NCI-H2196 treated with DMSO at 0.1 percent for 48 hours (cell line): ENCODE measurements around the gene PLEKHA7.
"Not testable (repeated sequence)": the region's sequence is repeated elsewhere in the genome, so short reads cannot be mapped to it uniquely, and the experiment has no call there.

Source experiments
- DNase-seq: peaks from one replicate; lab custom pipeline; 2025; ENCODE audit not compliant: unreplicated experiment; lab: John Stamatoyannopoulos, UW

The PLEKHA7 gene

DNA sequence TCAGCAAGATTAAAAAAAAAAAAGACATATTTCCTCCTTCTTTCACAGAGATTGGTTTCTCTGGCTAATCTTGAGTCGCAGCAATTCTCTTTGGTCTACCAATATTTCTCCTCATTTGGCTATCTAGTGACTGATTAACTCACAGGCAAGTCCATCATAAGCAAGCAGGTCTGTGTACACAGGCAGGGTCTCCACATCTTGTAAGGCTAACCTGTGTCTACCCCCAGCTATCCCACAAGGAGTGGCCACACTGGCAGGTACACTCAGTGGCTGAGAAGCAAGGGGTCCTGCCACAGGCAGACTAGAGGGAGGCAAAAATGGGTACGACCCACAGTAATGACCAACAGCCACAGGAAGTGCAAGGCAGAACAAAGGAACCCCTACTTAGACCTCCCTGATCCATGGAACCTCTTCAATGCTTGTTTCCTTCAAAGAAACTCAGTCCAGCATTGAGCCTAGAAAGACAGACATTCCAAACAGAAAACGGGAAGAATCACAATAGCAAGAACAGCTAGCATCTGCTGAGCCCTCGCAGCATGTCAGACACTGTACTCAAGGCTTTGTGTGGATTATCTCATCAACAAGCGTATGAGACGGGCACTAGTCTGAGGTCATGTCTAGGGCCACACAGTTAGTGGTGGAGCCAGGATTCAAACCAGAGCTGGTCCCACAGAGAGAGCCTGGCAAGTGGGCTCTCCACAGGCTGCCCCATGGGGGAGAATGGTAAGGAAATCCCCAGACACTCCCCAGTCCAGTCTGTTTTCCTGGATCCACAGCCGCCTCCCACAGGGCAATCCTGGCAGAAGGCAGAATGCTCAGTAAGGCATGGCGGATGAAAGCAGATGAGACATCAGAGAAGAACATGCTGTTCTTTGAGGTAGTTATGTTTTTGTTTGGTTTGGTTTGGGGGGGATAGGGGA lies 34.3 kb downstream of the PLEKHA7 start:
- no peak for DNase-seq

DNA sequence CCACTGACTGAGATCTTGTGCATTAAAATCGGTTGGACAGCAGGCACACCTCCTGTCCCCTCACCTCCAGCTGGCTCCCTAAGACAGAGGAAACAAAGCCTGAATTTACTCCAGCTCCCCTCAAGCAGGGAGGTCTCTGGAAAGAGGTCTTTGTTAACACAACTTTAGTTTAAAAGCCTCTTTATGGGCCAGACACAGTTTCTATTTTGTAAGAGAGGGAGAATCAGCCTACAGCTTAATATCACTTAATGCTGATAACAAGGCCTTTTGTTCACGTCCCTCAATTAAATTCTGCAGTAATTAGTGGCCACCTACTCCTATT lies 36.3 kb downstream of the PLEKHA7 start:
- DNase-seq: no peak

DNA sequence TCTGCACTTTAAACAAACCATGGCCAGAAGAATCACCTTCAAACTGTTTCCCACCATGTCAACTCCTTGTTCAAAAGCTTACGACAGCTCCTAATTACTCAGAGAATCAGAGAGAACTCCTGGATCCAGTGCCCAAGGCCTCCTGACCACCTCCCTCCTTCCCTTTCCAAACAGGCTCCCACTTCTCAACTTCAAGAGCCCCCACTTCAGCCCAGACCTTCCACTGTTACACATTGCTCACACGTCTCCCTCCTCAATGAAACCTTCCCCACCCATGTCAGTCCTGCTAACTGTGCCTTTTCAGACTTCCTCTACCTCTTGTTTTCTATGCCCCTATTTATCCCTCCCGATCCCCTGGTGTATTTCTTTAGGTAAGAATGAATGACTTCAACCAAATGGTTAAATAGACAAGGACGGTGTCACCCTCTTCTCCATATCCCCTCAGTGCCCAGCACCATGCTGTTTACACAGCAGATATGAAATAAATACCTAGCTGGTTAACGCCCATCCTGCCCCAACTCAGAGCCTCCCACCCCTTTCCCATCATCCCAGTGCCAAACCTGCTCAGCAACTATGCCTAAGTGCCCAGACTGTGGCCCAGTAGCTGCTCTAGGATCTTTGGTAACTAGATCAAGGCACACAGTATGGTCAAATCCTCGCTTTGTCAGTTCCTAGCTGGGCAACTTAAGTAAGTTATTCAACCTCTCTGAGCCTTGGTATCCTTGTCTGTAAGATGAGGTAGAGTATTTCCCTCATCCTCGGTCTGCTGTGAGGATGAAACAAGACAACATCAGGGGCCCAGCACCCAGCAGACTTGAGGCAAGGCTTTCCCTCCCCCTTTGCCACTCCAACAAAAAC lies 36.8 kb downstream of the PLEKHA7 start:
- no peak for DNase-seq

DNA sequence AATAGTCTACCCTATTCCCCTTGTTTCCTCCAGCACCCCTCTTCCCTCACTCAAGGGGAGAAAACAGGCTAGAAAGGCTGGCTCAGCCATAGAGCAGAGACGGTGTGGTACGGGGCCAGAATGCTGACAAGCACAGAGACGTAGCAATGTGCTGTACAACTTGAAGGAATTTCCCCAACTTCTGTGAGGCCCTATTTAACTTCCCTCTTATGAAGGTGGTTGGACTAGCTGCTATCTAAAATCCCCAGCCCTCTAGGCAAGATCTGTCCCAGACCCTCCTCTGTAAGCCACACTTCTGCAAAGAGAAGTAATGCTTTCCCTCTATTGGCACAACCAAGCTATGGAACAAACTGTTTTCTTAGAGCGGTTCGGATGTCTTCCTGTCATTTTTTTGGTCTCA lies 37.8 kb downstream of the PLEKHA7 start:
- DNase-seq: no peak

DNA sequence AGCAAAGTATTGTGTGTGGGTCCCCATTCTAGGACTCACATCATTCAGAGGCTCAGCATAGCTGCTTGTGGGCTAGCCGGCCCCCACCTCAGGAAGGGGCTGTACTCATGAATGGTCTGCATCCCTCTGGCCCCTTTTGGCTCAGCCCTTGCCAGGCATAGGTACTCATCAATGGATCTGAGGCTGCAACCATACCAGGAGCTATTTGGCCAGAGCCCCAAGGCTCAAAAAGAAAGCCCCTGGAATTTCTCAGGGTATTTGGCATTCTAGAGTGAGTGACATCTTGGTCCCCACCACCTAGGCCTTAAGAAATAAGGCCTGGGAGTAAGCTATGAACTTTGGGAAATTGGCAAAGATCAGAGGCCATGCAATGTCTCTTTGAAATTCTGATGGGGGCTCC lies 38.3 kb downstream of the PLEKHA7 start:
- DNase-seq: no peak

DNA sequence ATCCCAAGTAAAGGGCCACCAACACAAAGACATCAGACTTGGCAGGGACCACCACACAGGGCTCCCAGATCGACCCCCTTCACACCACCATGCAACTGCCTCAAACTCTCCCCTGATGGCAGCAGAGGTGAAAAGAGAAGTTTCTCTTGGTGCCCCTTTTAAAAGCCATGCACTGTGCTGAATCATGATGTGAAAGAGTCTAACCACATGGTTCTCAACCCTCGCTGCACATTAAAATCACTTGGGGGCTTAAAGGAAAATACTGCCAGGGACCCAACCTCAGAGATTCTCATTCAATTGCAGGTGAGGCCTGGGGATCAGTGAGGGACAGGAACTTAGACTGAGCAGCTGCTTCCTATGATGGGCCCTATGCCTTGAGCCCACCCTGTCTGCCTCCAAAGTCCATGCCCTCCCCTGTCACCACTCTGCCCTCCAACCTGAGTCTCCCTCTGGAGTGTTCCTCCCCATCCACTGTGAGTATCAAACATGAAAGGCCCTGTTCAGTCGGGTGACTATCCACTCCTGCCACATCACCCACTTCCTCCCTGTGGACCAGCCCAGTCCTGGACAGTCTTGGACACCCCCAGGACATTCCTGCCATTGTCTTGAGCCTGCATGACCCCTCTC lies 40.8 kb downstream of the PLEKHA7 start:
- DNase-seq: no peak

DNA sequence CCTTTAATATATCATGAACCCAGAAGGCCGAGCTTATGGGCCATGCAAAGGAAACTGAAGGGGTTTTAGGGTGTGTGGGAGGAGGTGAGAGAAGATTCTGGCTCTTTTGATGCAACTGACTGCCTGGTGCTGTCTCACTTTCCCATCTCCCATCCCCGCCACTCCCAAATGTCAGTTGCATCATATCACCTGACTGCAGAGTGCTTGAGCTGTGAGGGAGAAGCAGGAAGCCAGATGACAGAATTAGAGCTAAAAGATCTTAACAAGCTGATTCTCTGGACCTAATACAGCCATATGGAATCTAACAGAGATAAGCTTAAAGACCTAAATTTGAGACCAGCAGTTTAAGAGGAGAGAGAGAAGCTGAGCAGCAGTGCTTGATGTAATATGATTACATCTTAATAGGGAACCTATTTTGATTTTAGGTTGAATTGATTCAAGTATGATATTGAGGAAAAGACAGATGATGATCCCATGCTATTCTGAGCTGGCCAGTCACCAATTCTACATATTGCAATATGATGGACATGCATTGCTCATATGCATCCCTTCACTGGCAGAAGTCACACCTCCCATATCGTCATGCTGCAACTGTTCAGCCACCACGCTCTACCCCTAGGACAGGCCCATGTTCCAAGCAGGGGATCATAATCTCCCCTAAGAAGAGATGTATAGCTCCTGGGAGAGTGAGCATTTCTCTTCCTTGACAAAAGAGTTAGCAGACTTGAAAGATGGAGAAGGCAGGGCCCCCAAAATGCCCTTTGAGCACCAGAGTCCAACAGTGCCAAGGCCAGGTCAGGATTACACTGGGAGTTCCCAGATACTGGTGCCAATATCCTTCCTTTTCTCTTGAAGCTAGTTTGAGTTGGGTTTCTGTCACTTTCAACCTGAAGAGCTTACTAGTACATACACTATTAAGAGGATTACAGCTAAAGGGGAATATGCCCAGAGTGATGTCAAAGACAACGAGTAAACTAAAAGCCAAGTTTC lies 44.9 kb downstream of the PLEKHA7 start:
- no peak for DNase-seq

DNA sequence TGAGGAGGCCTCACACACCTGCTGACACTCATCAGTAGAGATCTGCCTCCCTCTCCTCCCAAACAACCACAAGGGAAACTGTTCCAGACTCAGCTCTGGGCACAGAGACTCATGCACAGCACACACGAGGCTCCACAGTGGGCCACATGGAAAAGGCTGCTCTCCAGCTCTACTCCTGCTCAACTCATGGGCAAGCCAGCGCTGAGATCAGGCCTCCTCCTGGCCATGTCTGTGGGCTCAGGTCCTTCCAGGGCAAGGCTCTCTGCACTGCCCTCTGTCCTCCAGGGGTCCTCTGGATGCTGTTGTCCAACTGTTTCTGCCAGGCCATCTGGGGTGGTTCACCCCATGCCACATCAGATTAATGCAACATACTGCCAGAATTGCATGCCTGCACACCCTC lies 46.0 kb downstream of the PLEKHA7 start:
- no peak for DNase-seq

DNA sequence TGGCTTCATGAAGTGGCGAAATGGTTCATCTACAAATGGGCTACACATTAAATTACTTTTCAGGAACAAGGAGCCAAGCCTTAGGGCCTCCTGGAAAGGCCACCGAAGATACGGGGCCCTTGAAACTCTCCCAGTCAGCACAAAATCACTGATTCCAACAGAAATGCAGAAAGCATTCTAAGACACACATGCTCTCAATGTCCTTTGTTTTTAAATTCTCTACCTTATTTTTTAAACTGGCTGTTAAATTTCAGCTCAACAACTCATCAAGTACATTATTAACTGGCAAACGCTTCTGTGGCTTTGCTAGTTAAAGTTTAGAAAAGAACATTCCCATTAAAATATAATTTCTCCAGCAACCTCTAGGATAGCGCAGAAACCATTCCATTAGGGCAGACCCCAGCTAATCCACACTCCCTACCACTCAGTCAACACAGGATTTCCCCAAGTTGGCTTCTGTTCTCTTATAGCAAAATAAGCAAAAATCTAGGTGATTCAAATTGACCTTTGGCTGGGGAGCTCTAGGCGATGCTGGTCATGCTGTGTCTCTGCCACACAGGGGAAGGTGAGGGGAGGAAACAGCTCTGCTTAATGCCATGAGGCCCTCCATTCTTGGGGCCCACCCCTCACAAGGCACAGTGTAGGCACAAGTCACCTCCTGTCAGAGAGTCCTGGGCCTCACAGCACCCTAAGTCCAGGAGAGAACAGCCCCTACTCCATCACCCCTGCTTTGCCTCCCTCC lies 47.1 kb downstream of the PLEKHA7 start:
- no peak for DNase-seq

DNA sequence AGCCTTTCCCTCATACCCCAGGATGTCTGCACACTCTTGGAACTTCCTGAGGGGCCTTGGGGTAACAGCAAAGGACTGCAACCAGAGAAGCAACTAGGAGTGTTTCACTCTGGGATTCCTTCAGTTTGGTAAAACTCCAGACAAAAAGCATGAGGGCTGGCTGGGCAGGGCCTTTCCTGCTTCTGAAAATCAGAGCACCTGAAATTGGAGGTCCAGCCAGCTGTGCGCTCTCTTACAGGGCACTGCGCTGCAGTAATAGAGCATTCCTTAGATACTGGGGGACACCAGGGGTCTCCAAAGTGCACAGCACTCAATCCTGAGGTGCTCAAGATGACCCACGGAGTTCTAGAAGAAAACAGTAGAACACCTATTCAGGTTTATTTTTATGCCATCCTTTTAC lies 49.7 kb downstream of the PLEKHA7 start:
- DNase-seq: no peak

DNA sequence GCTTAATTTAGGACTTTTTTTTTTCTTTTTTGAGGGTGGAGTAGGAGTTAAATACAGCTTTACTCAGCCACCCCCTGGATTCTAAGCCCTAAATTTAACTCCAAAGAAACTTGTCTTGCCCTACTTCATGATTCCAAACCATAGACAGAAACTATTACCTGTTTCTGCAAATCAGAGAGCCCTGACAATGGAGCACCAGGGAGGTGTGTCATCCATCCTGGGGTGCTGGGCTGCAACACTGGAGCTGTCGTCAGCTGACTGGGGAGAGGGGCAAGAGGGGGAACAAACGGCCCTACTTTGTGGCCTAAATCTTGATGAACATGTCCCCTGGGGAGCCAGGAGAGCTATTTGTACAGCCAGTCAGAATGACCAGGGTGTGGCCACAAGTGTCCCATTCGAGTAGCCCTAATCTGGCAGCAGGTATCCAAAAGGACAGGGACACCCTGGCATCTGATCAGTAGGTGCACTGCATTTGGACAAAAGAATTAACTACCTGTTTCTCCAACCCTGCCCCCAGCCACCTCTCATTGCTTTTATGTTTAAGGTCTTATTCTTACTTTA lies 50.8 kb downstream of the PLEKHA7 start:
- DNase-seq: no peak

DNA sequence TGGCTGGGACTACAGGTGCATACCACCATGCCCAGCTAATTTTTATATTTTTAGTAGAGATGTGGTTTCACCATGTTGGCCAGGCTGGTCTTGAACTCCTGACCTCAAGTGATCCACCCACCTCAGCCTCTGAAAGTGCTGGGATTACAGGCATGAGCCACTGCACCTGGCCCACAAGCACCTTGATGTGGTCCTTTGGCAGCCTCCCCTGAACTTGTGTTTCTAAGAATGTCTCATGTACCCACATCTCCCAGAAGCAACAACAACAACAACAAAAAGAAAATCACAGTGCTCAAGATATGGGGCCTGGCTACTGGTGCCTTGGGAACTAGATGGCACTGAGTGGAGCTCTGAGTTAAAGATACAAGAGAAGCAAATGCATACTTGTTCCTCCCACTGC lies 51.6 kb downstream of the PLEKHA7 start:
- DNase-seq: not testable (repeated sequence)

DNA sequence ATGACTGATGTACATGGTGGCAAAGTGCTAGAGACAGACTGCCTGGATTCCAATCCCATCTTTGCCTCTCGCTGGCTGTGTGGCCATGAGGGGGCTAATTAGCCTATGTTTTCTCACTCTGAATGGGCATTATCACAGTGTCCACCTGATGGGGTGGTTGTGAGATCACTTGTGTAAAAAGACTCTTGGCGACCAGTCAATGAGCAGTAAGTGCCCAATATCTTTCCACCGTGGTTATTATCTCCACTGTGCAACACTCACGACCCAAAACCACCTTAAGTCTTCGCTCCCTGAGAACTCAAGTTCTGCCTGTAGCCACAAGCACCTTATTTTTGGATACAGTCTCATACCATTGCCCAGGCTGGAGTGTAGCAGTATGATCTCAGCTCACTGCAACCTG lies 52.1 kb downstream of the PLEKHA7 start:
- DNase-seq: no peak

DNA sequence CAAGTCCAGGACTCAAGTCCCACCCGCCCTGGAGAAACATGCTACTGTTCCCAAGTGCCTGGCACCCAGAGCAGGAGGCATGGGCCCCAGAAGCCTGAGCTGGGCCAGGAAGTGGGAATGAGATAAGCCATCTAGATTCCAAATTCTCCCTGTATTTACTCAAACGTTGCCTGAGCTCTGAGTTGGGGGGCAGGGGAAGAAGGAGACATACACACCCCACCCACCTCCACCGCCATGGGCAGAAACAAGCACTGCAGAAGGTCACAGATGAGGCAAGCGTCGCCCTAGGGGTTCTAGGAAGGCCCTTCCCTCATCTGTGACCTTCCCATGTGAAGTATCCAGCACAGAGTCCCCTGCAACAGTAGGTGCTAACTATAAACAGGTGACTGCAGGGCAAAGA lies 54.0 kb downstream of the PLEKHA7 start:
- no peak for DNase-seq

DNA sequence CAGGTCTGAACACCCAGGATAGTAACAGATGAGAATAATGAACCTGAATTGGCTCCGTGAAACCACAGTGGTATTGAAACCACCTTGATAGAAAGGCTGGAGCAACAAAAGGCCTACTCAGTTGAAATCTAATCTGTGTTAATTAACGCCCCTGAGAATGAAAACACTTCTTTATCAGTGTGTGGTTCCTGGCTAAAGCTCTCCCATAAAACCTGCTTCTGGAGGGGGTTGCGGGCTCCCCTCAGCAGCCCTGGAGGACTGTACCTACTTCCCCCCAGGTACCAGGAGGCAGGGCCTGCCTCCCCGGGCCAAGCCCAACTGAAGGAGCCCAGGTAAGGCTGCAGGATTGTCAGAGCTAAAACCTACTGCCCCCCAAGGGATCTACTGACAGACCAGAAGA lies 54.6 kb downstream of the PLEKHA7 start:
- DNase-seq: peak; percentile 8

DNA sequence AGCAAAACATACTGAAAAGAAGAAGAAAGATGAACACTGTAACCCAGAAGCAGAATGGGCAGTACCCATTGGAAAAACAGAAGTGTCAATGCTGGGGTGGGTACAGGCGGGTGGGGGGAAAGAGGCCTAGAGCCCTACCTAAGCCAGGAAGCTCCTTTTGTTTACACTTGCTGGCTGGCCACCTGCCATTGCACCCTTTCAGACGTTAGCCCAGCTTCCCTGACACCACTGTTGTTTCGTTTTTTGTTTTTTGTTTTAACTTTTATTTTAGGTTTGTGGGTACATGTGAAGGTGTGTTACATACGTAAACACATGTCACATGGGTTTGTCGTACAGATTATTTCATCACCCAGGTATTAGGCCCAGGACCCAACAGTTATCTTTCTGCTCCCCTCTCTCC lies 55.4 kb downstream of the PLEKHA7 start:
- DNase-seq: no peak

DNA sequence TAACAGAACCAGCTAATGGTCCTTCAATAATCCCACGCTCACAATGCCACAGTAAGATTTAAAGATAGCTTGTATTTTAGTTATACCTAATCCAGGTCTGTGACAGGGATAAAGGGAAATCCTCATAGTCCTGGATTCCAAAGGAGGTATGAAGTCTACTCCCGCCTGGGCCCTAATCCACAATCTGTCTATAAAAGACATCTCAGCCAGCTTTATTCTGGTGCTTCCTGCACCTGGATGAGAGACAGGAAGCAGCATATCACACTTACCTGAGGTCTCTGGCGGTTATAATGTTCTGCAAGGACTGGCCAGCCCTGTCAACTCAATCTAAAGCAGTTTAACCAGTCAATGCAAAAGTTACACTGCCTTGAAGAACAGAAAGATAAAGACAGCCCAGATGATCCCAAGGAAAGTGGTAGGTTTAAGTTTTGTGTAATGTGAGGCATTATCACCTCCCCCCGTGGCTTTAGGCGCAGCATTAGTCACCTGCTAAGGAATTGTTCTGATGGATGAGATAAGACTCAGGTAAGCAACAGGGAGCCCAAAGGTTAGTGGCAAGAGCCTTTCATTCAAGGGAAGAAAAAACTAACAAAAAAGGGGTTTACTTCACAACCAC lies 57.6 kb downstream of the PLEKHA7 start:
- no peak for DNase-seq

DNA sequence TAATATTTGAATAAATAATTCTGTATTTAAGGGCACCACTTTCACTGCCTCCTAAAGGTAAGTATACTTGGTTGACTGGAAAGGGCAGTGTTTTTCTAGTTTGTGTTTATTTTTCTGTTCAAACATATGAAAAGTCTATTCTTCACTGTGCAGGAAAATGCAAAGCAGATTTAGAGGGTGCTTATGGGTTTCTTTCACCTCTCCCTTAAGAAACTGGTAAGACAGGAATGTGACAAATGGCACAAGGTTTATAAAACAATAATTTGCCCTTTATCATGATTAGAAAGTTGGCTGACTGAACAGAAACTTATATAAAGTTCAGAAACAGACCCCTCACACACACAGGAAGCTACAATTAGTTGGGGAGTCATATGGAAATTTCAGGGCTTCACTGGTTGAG lies 60.6 kb downstream of the PLEKHA7 start:
- DNase-seq: no peak
